K562 (cell line): ENCODE data around the gene CD72. TPM values are rescaled to one million over a fixed set of nuclear protein-coding genes. Genes with fewer than 3 reads are reported as not detected.

Experiments used
- ATAC-seq: fragments of 200-7000 bp; cut with Tn5 transposase; 3 replicates; pipeline ENCODE4 v1.9.1; 2020; ENCODE audit warnings: moderate library complexity
- BruUV-seq: library from RNA; stranded (reverse); fragments of 400-500 nt; replicated peaks from 2 replicates; lab custom pipeline; 2021; lab: Mats Ljungman, UMichigan
- CTCF ChIA-PET: fragments of 300-600 bp; formaldehyde crosslinking; extraction: SDS; loops from one replicate; lab custom pipeline; 2021; ENCODE audit warnings: low intra/inter-chr PET ratio; lab: Yijun Ruan, JAX
- POLR2A ChIA-PET: fragments of 300-600, 350-650 bp; sonication (Branson Sonifier 250); formaldehyde crosslinking; extraction: SDS; loops from one replicate; lab custom pipeline; 2021; ENCODE audit warnings: antibody characterized with exemption, inconsistent platforms; lab: Yijun Ruan, JAX
- DNase-seq, 4 experiments: peaks; one replicate each; pipeline versions ENCODE4 v3.0.0 to v3.0.0-alpha.2; 2011 to 2018; ENCODE audit warnings: low spot score in 3 of 4, mixed read lengths in 3 of 4; ENCODE audit errors: extremely low read depth in 1 of 4
- FAIRE-seq: peaks from 2 replicates; lab custom pipeline; 2011; peaks lifted over from hg19 to GRCh38; lab: Jason Lieb, UNC
- H2AFZ ChIP-seq: 2 replicates; pipeline ENCODE4 v1.6.0; 2011; ENCODE audit warnings: low read depth, low read length, control low read depth, inconsistent platforms
- H3K27ac ChIP-seq: fragments of 200-600 bp; 3 replicates; pipeline ENCODE4 v1.8.0; 2011; ENCODE audit warnings: low read depth, mild to moderate bottlenecking, control low read depth, inconsistent platforms, low read length, moderate library complexity, mixed read lengths; ENCODE audit errors: extremely low read depth
- H3K27me3 ChIP-seq, 2 experiments: fragments of 300-600 bp in 1 of 2; 2 replicates in 1 of 2; 3 replicates in 1 of 2; pipeline versions ENCODE4 v1.6.0 to v1.8.0; 2011; ENCODE audit warnings: inconsistent platforms in 2 of 2, low read length in 2 of 2, mild to moderate bottlenecking in 1 of 2, mixed read lengths in 1 of 2, moderate library complexity in 1 of 2; ENCODE audit not compliant: control insufficient read depth in 2 of 2, insufficient read depth in 2 of 2
- H3K36me3 ChIP-seq: fragments of 300-600 bp; 3 replicates; pipeline ENCODE4 v1.8.0; 2011; ENCODE audit warnings: mild to moderate bottlenecking, low read length, inconsistent platforms; ENCODE audit not compliant: control insufficient read depth, insufficient read depth
- H3K4me1 ChIP-seq, 2 experiments: fragments of 200-600 bp in 1 of 2; replicated peaks in 1 of 2; 2 replicates in 1 of 2; 3 replicates in 1 of 2; pipeline versions ENCODE4 v1.5.1 to v1.8.0; 2011; ENCODE audit warnings: inconsistent platforms in 2 of 2, low read length in 2 of 2, mild to moderate bottlenecking in 1 of 2, mixed read lengths in 1 of 2, moderate library complexity in 1 of 2; ENCODE audit not compliant: control insufficient read depth in 2 of 2, insufficient read depth in 2 of 2
- H3K4me2 ChIP-seq: 2 replicates; pipeline ENCODE4 v1.6.1; 2011; ENCODE audit warnings: low read length, control low read depth, inconsistent platforms, mixed read lengths; ENCODE audit not compliant: insufficient read depth
- H3K4me3 ChIP-seq: fragments of 200-600 bp; sonication (generic), shearing (Covaris generic); 2 replicates; pipeline ENCODE4 v1.5.1; 2016; ENCODE audit warnings: control low read depth, inconsistent platforms
- H3K79me2 ChIP-seq: fragments of 200-600 bp; 3 replicates; pipeline ENCODE4 v1.8.0; 2011; ENCODE audit warnings: low read length, inconsistent platforms; ENCODE audit not compliant: control insufficient read depth, insufficient read depth
- H3K9ac ChIP-seq, 2 experiments: 2 replicates each; pipeline versions ENCODE4 v1.6.0 to v1.6.1; 2011; ENCODE audit warnings: low read depth in 2 of 2, low read length in 2 of 2, control low read depth in 1 of 2, inconsistent platforms in 1 of 2, mild to moderate bottlenecking in 1 of 2, mixed read lengths in 1 of 2; ENCODE audit not compliant: insufficient read depth in 1 of 2
- H3K9me1 ChIP-seq: one replicate; pipeline ENCODE4 v1.6.0; 2011; ENCODE audit warnings: inconsistent platforms, mild to moderate bottlenecking, low read length, moderate library complexity; ENCODE audit not compliant: control insufficient read depth, insufficient read depth
- H3K9me3 ChIP-seq: replicated peaks from 2 replicates; pipeline ENCODE4 v1.5.1; 2011; ENCODE audit warnings: low read depth, low read length, inconsistent platforms; ENCODE audit not compliant: control insufficient read depth, insufficient read depth
- H4K20me1 ChIP-seq: replicated peaks from 2 replicates; pipeline ENCODE4 v1.6.1; 2011; ENCODE audit warnings: low read length, inconsistent platforms, mixed read lengths; ENCODE audit not compliant: control insufficient read depth, insufficient read depth
- CUX1 ChIP-seq: fragments of 200-800 bp; sonication (Bioruptor generic); IDR thresholded peaks from 2 replicates; pipeline ENCODE4 v1.6.1; 2016; ENCODE audit warnings: missing genetic modification characterization, missing compliant biosample characterization
- GATAD2B ChIP-seq: fragments of 450-650 bp; IDR thresholded peaks from 2 replicates; pipeline ENCODE4 v1.6.1; 2017; ENCODE audit warnings: mild to moderate bottlenecking, borderline replicate concordance
- KLF16 ChIP-seq: IDR thresholded peaks from 2 replicates; pipeline ENCODE4 v1.6.1; 2016; ENCODE audit warnings: antibody characterized with exemption
- ZBTB33 ChIP-seq: sonication (generic); formaldehyde crosslinking; IDR thresholded peaks from 2 replicates; pipeline ENCODE4 v1.8.1; 2023; ENCODE audit warnings: mild to moderate bottlenecking, missing genetic modification reagents
- WGBS: fragments of 100-300 bp; shearing (Covaris generic); methylation state at CpG from one replicate; pipeline ENCODE4 v1.1.6; 2016; ENCODE audit warnings: low coverage, mixed read lengths; ENCODE audit not compliant: insufficient coverage; ENCODE audit errors: missing lambda C conversion rate; 5-methylcytosine and 5-hydroxymethylcytosine counted together
- in situ Hi-C: fragments of 300-500 bp; cut with MboI; formaldehyde crosslinking; loops from 4 replicates; pipeline ENCODE4 v1.15.0; 2018; ENCODE audit warnings: inconsistent platforms, mixed read lengths
- intact Hi-C: fragments of 100-400 bp; cut with micrococcal nuclease; formaldehyde crosslinking; loops from 2 replicates; pipeline ENCODE4 v1.14.2; 2022
- polyA plus RNA-seq, 8 experiments: library from polyadenylated mRNA; depleted of rRNA in 4 of 8; stranded (reverse) in 5 of 8; unstranded in 3 of 8; fragments of >200 nt; fragmentation: Nextera tagmentation in 2 of 8; fragmentation: Illumina TruSeq in 1 of 8; extraction: Ambion mirVana in 2 of 8; extraction: Trizol in 1 of 8; gene quantifications; 2 replicates each; pipeline versions ENCODE4 v1.2.1 to v1.2.3, GENCODE V29; 2011 to 2014; ENCODE audit warnings: inconsistent platforms in 1 of 8, missing spikeins in 1 of 8
- total RNA-seq, 7 experiments: library from RNA; depleted of rRNA in 6 of 7; stranded (reverse); fragments of >200 nt in 6 of 7; fragmentation: Illumina TruSeq in 2 of 7; extraction: Trizol in 2 of 7; gene quantifications; 2 replicates each; pipeline versions ENCODE4 v1.2.1 to v1.2.3, GENCODE V29; 2011 to 2021; ENCODE audit warnings: low replicate concordance in 1 of 7

Gene CD72
- total and polyA plus RNA-seq, 9 of the 15 experiments (the other 6 are each of a cell fraction or from before 2014, with no cell fraction given) = 0.11 to 0.78 (median 0.27) TPM; not detected in 1

- Histone ChIP-seq H3K9me3 (no peaks in the 10 kb centered on the region), H3K79me2 (peaks cover 8% of the 10 kb centered on the region; the same call in 2 of the 3 replicates), H3K4me2 (peak overlapping the region; percentile 96; the same call in 1 of the 2 replicates), H3K27me3 (no peaks in the 10 kb centered on the region), H2AFZ (peak overlapping the region; percentile 99), H3K9ac (no peak overlapping the region), H3K27ac (no peak overlapping the region), H3K4me3 (no peak overlapping the region), H3K9me1 (no peaks in the 10 kb centered on the region), H4K20me1 (no peaks in the 10 kb centered on the region), H3K36me3 (peaks cover 15% of the 10 kb centered on the region; the same call in 1 of the 3 replicates), H3K4me1 (peaks cover 11 to 21% of the 10 kb centered on the region in 2 experiments; a peak in 4 of 5 replicates)
- no TSS peak for BruUV-seq
- POLR2A ChIA-PET = interaction anchor here (0.7 to 2.6 kb wide), 6 partner anchors 9 to 133 kb away, joined by 3 to 14 read pairs (median 3); no protein-coding TSS in a partner anchor
- no peak for TF ChIP-seq KLF16
- TF ChIP-seq CUX1 (CRISPR knock-in tag) = no peak
- no peak for TF ChIP-seq GATAD2B
- TF ChIP-seq ZBTB33 (CRISPR knock-in tag) = peak; percentile 54; the same call in 1 of the 2 replicates
- DNase-seq (no peak), FAIRE-seq (no peak), ATAC-seq (no peak)
- in situ Hi-C loops (no loop called here), intact Hi-C loops (loop anchor here (2.0 to 5.0 kb wide), 3 partner anchors 41 to 76 kb away; partner anchors contain the start of genes CREB3, TESK1 and TLN1)
- CTCF ChIA-PET = no interaction called here
- 68% methylated on average over 10 of the region's 17 CpGs for WGBS
Observed at GRCh38 chr9:35656348-35656747, 38.1 kb upstream of the CD72 start.
